HG02870 (cell line): ENCODE results near the gene CLIP4.

Experiments
- ATAC-seq: cut with Tn5 transposase; IDR thresholded peaks from one replicate; pipeline ENCODE4 v1.9.1; 2021; ENCODE audit warnings: mild to moderate bottlenecking, moderate library complexity; ENCODE audit not compliant: unreplicated experiment

CLIP4 gene

DNA sequence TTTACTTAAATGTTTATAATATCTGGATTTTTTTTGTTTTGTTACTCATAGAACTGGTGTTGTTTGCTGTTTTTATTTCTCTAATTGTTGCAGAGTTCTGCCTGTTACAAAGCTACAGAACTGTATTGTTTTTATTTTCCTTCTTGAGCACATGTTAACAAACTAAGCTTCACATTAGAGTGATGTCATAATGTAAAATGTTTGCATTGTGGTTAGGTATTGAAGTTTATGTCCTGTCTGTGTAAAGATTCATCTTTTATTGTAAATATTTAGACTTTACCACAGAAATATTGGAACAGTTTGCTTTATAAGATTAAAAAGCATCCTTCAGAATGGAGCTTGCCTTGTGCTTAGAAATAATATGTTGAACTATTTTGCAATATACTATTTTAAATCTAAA, 67.7 kb downstream of the CLIP4 start:
- no peak for ATAC-seq

DNA sequence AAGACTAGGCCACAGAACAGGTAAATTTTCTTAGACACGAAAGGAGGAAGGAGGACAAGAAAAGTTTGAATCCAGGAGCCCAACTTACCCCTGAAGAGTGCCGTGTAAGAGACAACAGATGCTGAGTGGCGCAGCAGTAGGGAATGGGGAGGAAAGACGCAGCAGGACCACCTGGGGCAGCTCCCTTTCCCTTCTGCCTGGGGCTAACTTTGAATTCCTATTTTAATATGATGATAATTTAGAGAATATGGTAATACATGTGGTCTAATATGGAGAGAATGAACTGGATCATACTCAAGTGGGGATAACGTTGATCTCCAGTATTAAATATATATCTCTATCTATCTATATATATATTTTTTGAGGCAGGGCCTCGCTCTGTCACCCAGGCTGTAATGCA, 69.3 kb downstream of the CLIP4 start:
- ATAC-seq = no peak

GRCh38 chr2:29186817-29187216, 71.6 kb downstream of the CLIP4 start:
- no peak for ATAC-seq

GRCh38 chr2:29187926-29188325, 72.7 kb downstream of the CLIP4 start:
- no peak for ATAC-seq

DNA sequence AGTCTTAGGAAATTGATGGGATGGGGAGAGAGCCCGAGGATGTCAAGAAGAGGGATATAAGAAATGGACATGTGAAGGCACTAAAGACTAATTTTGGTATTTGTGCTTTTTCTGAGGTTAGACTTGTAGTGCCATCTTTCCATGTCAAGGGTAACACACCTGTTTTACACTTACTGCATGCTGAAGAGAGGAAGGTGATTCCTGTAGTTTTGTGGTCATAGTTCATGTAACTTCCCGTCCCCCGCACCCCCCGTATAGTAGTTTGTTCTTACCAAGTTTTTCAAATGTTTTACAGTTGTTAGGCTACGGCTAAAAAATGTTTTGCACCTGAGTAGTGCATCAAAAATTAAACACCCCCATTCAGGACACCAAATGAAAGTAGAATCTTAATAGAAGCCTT, 73.8 kb downstream of the CLIP4 start:
- ATAC-seq = no peak

DNA sequence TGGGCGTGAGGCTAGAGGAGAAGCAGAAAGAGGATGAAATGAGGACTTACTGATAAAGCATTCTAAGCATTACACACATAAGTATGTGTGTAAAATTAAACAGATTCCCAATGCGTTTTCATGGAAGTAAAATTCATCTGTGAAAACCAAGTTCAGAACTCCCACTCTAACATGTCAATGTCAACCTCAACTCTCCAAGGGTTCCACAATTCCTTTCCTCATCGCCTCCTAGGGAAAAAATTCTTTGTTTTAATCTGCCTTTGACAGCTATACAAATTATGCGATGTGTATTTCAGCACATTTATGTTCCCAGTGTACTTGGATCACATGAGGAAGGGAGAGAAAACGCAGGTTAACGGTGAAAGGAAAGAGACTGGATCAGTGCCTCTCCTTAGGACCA, 76.6 kb downstream of the CLIP4 start:
- ATAC-seq = no peak

DNA sequence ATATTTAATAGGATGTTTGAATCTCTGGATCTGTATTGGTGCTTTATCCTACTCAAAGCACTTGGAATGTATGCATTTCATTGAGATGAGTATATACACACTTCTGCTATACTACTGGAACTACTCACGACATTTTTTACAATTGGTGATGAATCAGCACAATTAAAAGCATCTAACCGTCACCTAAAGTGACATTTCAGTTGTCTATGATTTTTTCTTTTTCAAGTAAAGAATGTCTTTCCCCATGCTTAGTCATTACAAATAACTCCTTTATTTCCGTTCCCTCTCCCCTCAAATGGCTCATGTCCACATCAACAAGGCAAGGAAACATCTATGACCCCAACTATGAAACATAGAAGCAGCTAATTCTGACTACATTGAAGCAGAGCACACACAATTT, 77.3 kb downstream of the CLIP4 start:
- ATAC-seq = no peak

DNA sequence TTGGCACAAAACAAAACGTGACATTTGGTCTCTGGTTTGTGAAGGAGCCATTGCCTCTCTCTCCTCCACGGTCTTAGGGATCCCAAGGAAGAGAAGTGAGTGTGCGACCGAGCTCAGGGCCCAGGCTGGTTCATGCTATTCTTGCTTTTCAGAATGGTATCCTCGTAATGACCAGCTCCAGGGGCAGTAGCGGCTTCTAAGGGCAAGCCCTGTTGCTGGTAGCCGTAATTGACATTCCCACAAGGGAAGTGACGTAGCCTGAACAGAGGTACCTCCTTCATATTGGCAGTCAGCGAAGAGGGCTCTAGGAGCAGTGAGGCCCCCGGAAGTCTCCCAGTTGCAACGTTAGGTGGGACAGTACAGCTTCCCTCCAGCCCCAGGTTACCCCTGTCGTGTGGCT, 77.9 kb downstream of the CLIP4 start:
- no peak for ATAC-seq

- no peak for ATAC-seq
Measured at GRCh38 chr2:29193681-29194080, 78.5 kb downstream of the CLIP4 start.

- ATAC-seq = no peak
Measured at GRCh38 chr2:29195796-29196195, 80.6 kb downstream of the CLIP4 start.

DNA sequence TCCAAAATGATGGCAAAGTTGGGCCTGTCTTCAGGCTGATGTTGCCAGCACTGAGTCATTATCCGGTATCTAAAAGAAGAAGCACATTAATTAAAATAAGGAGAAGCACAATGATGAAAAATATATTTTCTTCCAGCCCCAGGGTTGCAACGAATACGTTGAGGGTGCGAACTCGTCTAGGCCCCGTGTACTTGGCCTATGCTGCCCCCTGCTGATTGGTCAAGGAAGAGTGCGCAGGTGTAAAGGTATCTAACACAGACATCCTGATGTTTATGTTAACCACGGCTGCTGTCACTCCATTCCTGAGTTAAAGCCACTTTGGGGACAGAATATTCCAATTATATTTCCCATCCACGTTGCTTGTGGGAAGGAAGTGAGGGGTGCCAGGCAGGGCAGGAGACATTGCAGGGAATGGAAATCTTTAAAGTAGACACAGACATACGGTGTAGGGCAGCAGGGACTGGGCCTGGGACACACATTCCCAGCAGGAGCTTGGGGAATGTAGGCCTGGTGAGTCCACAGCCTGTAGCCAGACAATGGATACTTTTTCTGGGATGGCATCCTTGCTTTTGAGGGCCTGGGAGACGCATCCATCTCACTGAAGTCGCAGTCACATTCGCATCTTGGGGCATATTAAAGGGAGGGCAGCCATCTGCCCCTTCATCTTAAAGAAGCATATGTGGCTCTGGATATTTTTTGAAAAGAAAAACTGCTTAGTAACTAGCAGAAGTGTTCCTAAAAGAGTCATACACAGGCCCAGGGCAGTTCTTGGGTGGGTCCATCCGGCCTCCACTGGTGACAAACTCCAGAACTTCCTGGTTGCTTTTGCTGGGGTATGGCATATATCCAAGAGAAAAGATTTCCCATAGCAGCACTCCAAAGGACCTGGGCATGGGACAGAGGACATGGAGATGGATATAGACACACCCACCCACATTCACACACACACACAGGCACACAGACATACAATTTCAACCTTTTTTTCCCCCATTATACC, 81.9 kb downstream of the CLIP4 start:
- ATAC-seq = peak; percentile 51

DNA sequence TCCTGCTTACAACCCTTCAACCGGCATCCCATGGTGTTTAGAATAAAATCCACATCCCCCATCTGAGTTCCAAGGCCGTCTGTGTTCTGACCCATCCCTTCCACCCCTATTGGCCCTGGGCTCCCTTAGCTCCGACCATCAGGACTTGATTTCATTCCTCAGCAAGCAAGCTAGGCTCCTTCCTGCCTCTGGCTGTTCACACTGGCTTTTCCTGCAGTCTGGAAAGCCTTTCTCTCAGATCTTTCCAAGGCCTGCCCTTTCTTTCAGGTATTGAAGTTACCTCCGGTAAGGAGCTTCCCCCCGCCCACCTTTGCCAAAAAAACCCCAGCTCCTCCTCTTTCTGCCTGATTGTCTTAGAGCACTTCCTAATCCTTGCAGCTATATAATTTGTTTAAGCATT, 86.8 kb downstream of the CLIP4 start:
- ATAC-seq = no peak

GRCh38 chr2:29202819-29203495, 87.7 kb downstream of the CLIP4 start:
- ATAC-seq = no peak

- ATAC-seq = no peak
Measured at GRCh38 chr2:29206941-29207340, 91.7 kb downstream of the CLIP4 start.

DNA sequence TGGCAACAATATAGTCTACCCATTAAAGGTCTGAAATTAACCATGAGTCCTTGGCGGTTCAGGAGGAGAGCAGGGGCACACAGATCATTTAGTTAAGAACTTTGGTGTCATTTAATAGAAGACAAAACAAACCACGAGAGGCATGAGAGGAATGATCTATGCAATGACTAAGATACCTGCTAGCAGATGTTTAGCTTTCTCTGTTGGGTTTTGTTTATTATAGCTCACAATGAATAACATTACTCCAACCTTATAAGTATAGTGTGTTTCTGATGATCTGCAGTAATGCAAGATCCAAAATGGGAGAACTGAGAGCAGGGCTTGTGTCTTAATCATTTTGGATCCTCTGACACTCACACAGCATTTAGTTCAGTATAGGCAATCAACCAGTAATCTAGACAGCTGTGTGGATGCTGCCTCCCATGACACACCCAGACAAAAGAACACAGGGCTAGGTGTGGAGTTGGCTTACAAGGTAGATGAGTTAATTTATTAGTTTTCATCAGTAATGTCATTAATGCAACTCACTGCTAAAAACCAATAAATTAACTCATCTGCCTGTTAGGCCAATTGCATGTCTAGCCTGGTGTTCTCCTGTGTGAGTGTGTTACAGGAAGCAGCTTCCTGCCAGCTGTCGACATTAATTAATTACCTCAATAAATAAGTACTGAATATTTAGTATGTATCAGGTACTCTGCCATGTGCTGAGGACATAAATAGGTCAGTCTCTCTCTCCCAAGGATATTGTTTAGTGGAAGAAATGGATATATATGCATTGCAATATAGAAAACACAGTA, 92.3 kb downstream of the CLIP4 start:
- no peak for ATAC-seq

DNA sequence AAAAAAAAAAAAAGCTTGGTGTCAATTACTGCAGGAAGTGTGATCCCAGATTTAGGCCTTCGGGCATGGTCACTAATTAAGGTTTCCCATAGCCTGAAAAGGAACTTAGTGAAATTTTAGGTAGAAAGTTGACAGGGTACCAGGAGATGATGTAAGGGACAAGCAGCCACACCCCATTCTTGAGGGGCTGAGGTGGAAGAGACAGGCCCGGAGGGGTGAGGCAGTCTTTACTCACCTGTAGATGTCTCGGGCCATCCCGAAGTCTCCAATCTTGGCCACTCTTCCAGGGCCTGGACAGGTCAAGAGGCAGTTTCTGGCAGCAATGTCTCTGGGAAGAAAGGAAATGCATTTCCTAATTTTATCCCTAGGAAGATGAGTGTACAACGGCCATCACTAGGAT, 94.3 kb downstream of the CLIP4 start:
- ATAC-seq = no peak

- no peak for ATAC-seq
Measured at GRCh38 chr2:29212009-29212408, 96.8 kb downstream of the CLIP4 start.

GRCh38 chr2:29213888-29214291, 98.7 kb downstream of the CLIP4 start:
- no peak for ATAC-seq

DNA sequence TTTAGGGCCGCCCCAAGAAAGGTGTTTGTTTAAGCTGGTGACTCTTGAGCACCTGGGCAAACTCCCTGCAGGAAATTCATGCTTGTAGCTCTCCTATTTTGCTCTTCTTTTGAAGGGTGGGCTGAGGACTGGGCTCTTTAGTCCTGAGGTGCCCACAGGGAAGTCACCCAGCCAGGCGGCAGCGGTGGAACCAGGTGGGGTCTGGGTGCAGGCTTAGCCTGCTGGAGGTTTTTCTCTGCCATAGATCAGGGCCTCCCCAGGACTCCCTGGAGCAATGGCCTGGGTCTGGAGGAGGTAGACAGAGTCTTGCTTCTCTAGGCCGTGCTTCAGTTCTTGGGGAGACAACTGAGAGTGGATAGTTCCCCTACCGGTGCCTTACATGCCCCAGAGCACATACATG, 99.9 kb downstream of the CLIP4 start:
- no peak for ATAC-seq

GRCh38 chr2:29215739-29216608, 100.8 kb downstream of the CLIP4 start:
- ATAC-seq = no peak

- ATAC-seq = no peak
Measured at GRCh38 chr2:29216609-29216909, 101.3 kb downstream of the CLIP4 start.
